ENCODE measurements around the gene SYNE1. TPM values are rescaled to one million over a fixed set of nuclear protein-coding genes. Genes with fewer than 3 reads are reported as not detected.

The SYNE1 gene
- total RNA-seq, 6 donors from 2014 or later, result 160 to 859 (median 490) TPM

DNA sequence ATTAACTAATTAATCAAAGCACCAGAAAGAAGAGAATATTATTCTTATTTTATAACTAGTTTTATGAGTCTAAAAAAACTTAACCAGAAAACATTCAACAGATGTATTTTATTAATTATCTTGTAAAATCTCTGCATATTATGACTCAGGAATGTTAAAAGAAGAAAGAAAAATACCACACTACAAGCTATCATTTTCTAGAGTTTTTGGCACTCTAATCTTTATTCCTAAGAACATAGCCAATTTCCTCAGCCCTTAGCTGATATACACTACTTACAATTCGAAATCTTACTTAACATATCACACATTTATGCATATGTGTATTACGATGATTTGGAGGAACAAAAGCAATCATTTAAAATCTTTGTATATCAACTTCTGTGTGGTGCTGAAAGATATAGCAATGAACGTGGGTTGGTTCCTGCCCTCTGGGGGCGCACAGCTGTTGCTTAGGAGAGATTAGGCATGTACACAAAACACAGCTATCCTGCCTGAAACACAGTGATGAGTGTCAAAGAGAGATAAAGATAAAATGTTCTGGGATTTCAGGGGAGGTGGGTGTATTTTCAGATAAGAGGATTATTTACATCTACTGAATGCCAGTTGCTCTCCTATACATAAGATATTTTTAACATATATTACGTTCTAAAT lies 404.5 kb downstream of the SYNE1 start:
- DNase-seq (no peak), ATAC-seq (ENCODE audit: low FRiP score in 2 of 2) (peak in 1 of 2 donors; percentile 72)
- no peaks in the 10 kb centered on the region for H3K27me3 ChIP-seq
- 62 to 68% methylated on average over 5 of the region's 5 CpGs for WGBS, 2 donors
- TF ChIP-seq POLR2A (IDR thresholded peaks at IDR 0.05), result no peak
- peak in 1 of 6 experiments; percentile 13 for TF ChIP-seq CTCF (IDR thresholded peaks at IDR 0.05)
- no peaks in the 10 kb centered on the region for H3K9me3 ChIP-seq
- H3K4me1 ChIP-seq, result peaks cover 0 to 7% (median 7%) of the 10 kb centered on the region in 4 donors
- H3K36me3 ChIP-seq, result peaks cover 37 to 97% (median 59%) of the 10 kb centered on the region in 4 donors
- H3K4me3 ChIP-seq, result no peak overlapping the region
- peak overlapping the region; percentile 34 to 68 (median 52) for H3K27ac ChIP-seq

- H3K9me3 ChIP-seq, result no peaks in the 10 kb centered on the region
- H3K27ac ChIP-seq, result no peak overlapping the region
- H3K4me3 ChIP-seq, result no peak overlapping the region
- ATAC-seq (ENCODE audit: low FRiP score in 2 of 2) (no peak), DNase-seq (no peak)
- WGBS, 2 donors, result 70 to 83% methylated on average over 4 of the region's 4 CpGs
- H3K4me1 ChIP-seq, result peaks cover 3 to 7% (median 7%) of the 10 kb centered on the region in 4 donors
- no peaks in the 10 kb centered on the region for H3K27me3 ChIP-seq
- TF ChIP-seq EP300 (IDR thresholded peaks at IDR 0.05), result no peak
- TF ChIP-seq POLR2AphosphoS5 (IDR thresholded peaks at IDR 0.05), result no peak
- no peak for TF ChIP-seq POLR2A (IDR thresholded peaks at IDR 0.05)
- no peak for TF ChIP-seq CTCF (IDR thresholded peaks at IDR 0.05)
- peaks cover 13 to 90% (median 35%) of the 10 kb centered on the region in 4 donors for H3K36me3 ChIP-seq
These were observed 407.8 kb downstream of the SYNE1 start for GRCh38 chr6:152229330-152229729.

- no peak for ATAC-seq (ENCODE audit: low FRiP score in 2 of 2)
- H3K36me3 ChIP-seq, result peaks cover 28 to 91% (median 51%) of the 10 kb centered on the region in 4 donors
- WGBS, 2 donors, result 92 to 94% methylated on average over 2 of the region's 2 CpGs
- no peaks in the 10 kb centered on the region for H3K27me3 ChIP-seq
- no peak for TF ChIP-seq POLR2AphosphoS5 (IDR thresholded peaks at IDR 0.05)
- TF ChIP-seq EP300 (IDR thresholded peaks at IDR 0.05), result no peak
- TF ChIP-seq POLR2A (IDR thresholded peaks at IDR 0.05), result no peak
- no peak for TF ChIP-seq CTCF (IDR thresholded peaks at IDR 0.05)
- H3K27ac ChIP-seq, result peak overlapping the region in 1 of 4 donors; percentile 27
- no peak overlapping the region for H3K4me3 ChIP-seq
- no peak for DNase-seq
- H3K4me1 ChIP-seq, result peaks cover 0 to 3% (median 0%) of the 10 kb centered on the region in 4 donors
- peaks cover 8 to 16% (median 11%) of the 10 kb centered on the region in 4 donors for H3K9me3 ChIP-seq
These were observed 411.0 kb downstream of the SYNE1 start for GRCh38 chr6:152226119-152226518.

- no peak overlapping the region for H3K27ac ChIP-seq
- H3K4me3 ChIP-seq, result no peak overlapping the region
- TF ChIP-seq POLR2A (IDR thresholded peaks at IDR 0.05) (no peak), POLR2AphosphoS5 (IDR thresholded peaks at IDR 0.05) (no peak)
- H3K27me3 ChIP-seq, result no peaks in the 10 kb centered on the region
- H3K9me3 ChIP-seq, result peaks cover 8 to 16% (median 11%) of the 10 kb centered on the region in 4 donors
- DNase-seq (no peak), ATAC-seq (ENCODE audit: low FRiP score in 2 of 2) (peak in 1 of 2 donors; percentile 72)
- peaks cover 0 to 3% (median 0%) of the 10 kb centered on the region in 4 donors for H3K4me1 ChIP-seq
- H3K36me3 ChIP-seq, result peaks cover 31 to 91% (median 53%) of the 10 kb centered on the region in 4 donors
- WGBS, 2 donors, result 74 to 78% methylated on average over 7 of the region's 7 CpGs
These were observed 411.8 kb downstream of the SYNE1 start for GRCh38 chr6:152225241-152225934.

- Histone ChIP-seq H3K4me1 (peaks cover 0 to 3% (median 0%) of the 10 kb centered on the region in 4 donors), H3K4me3 (no peak overlapping the region), H3K27me3 (no peaks in the 10 kb centered on the region), H3K27ac (no peak overlapping the region), H3K9me3 (peaks cover 8 to 16% (median 11%) of the 10 kb centered on the region in 4 donors), H3K36me3 (peaks cover 37 to 91% (median 57%) of the 10 kb centered on the region in 4 donors)
- 74 to 84% methylated on average over 3 of the region's 3 CpGs for WGBS, 2 donors
- DNase-seq (no peak), ATAC-seq (ENCODE audit: low FRiP score in 2 of 2) (no peak)
- no peak for TF ChIP-seq POLR2AphosphoS5 (IDR thresholded peaks at IDR 0.05)
- no peak for TF ChIP-seq POLR2A (IDR thresholded peaks at IDR 0.05)
- TF ChIP-seq EP300 (IDR thresholded peaks at IDR 0.05), result no peak
- no peak for TF ChIP-seq CTCF (IDR thresholded peaks at IDR 0.05)
These were observed 413.5 kb downstream of the SYNE1 start for GRCh38 chr6:152223636-152224035.

Measured in upper lobe of left lung (tissue), 6 donors.